Tibial artery (tissue), 4 donors: ENCODE measurements around the gene PRRC2C.

ENCODE experiments used
- DNase-seq, 2 donors: peaks; one replicate each; pipeline ENCODE4 v3.0.0-alpha.2; 2019
- H3K27ac ChIP-seq, 2 donors: fragments of 200-600 bp; sonication (generic) in 1 of 2; 1 replicate in 1 of 2; 2 replicates in 1 of 2; pipeline ENCODE4 v1.5.1; 2018 to 2019; ENCODE audit warnings: mild to moderate bottlenecking in 1 of 2
- H3K27me3 ChIP-seq, 2 donors: fragments of 200-600 bp; sonication (generic) in 1 of 2; one replicate each; pipeline versions ENCODE4 v1.5.1 to v1.6.0; 2016 to 2019
- H3K36me3 ChIP-seq, 3 donors: fragments of 200-600 bp; sonication (generic) in 2 of 3; one replicate each; pipeline ENCODE4 v1.5.1; 2016 to 2019; ENCODE audit warnings: mild to moderate bottlenecking in 2 of 3
- H3K4me1 ChIP-seq, 4 donors: fragments of 200-600 bp; sonication (generic) in 2 of 4; 1 replicate in 3 of 4; 2 replicates in 1 of 4; pipeline ENCODE4 v1.5.1; 2016 to 2019
- H3K4me3 ChIP-seq, 2 donors: fragments of 200-600 bp; sonication (generic) in 1 of 2; 1 replicate in 1 of 2; 2 replicates in 1 of 2; pipeline ENCODE4 v1.5.1; 2018 to 2019; ENCODE audit warnings: mild to moderate bottlenecking in 2 of 2
- H3K9me3 ChIP-seq, 3 donors: fragments of 200-600 bp; sonication (generic) in 1 of 3; one replicate each; pipeline ENCODE4 v1.5.1; 2016 to 2019
- intact Hi-C: fragments of 100-400 bp; cut with DNase I; formaldehyde crosslinking; loops from one replicate; pipeline ENCODE4 v1.15.0; 2023; ENCODE audit warnings: low total_unique reads
- TF ChIP-seq, protein P1 (sequence below), 2 experiments: fragments of 200-600 bp in 1 of 2; fragments of 450-650 bp in 1 of 2; IDR thresholded peaks; one replicate each; pipeline ENCODE4 v1.5.1; 2017 to 2019; ENCODE audit warnings: antibody characterized with exemption in 2 of 2, mild to moderate bottlenecking in 1 of 2, moderate library complexity in 1 of 2

Gene PRRC2C

DNA sequence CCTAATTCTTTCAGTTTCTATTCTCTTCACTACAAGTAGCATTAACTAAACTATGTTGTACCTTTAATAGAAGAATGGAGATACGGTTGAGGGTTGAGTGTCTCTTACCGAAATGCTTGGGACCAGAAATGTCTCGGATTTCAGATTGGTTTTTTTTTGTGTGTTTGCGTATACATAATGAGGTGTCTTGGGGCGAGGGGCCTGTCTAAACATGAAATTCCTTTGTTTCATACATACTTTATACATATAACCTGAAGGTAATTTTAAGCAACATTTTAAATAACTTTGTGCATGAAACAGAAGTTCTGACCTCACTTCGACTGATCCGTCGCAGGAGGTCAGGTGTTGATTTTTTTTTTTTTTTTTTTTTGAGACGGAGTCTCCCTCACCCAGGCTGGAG, 100.4 kb downstream of the PRRC2C start:
- Histone ChIP-seq H3K27ac (no peak overlapping the region), H3K36me3 (peaks cover 70 to 95% (median 77%) of the 10 kb centered on the region in 3 donors), H3K4me1 (peaks cover 0 to 14% (median 0%) of the 10 kb centered on the region in 4 donors), H3K9me3 (no peaks in the 10 kb centered on the region), H3K27me3 (no peaks in the 10 kb centered on the region), H3K4me3 (no peak overlapping the region)
- DNase-seq, result no peak
- intact Hi-C loops, result no loop called here
- TF ChIP-seq, protein P1, sequence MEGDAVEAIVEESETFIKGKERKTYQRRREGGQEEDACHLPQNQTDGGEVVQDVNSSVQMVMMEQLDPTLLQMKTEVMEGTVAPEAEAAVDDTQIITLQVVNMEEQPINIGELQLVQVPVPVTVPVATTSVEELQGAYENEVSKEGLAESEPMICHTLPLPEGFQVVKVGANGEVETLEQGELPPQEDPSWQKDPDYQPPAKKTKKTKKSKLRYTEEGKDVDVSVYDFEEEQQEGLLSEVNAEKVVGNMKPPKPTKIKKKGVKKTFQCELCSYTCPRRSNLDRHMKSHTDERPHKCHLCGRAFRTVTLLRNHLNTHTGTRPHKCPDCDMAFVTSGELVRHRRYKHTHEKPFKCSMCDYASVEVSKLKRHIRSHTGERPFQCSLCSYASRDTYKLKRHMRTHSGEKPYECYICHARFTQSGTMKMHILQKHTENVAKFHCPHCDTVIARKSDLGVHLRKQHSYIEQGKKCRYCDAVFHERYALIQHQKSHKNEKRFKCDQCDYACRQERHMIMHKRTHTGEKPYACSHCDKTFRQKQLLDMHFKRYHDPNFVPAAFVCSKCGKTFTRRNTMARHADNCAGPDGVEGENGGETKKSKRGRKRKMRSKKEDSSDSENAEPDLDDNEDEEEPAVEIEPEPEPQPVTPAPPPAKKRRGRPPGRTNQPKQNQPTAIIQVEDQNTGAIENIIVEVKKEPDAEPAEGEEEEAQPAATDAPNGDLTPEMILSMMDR (IDR thresholded peaks at IDR 0.05), result no peak

DNA sequence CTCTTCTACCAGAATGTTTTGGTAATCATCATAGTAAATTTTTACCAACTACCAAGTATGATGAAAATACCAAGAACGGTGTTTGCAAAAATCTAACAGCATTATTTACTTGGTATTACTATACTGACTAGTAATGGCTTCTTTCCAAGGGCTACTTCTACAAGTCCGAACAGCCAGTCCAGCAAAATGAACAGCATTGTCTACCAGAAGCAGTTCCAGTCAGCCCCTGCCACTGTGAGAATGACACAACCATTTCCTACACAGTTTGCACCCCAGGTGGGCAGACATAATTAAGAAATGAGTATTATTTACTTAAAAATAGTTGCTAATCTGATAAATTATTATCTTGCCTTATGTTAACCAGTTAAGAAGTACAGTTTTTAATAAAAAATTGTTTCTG, 102.9 kb downstream of the PRRC2C start:
- peaks cover 0 to 14% (median 0%) of the 10 kb centered on the region in 4 donors for H3K4me1 ChIP-seq
- H3K27ac ChIP-seq, result no peak overlapping the region
- TF ChIP-seq, protein P1 (IDR thresholded peaks at IDR 0.05), result no peak
- intact Hi-C loops, result no loop called here
- H3K9me3 ChIP-seq, result no peaks in the 10 kb centered on the region
- H3K27me3 ChIP-seq, result no peaks in the 10 kb centered on the region
- no peak for DNase-seq
- peaks cover 81 to 98% (median 91%) of the 10 kb centered on the region in 3 donors for H3K36me3 ChIP-seq
- H3K4me3 ChIP-seq, result no peak overlapping the region

DNA sequence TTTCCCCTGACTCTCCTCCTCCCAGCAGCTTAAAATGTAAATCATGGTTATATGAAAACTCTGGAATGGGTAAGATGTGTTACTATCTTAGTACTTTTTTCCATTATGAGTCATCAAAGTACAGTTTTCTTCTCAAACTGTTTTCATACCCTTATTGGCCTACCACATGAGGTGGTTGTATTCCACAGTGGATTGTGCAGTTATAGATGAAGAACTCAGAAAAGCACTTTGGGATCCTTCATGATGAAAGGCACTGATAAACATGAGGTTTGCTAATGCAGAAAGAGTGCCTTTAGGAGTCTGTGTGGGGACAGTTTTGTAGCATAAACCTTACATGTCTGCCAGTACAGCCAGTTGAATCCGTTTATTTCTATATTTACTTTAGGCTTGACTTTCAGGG, 104.7 kb downstream of the PRRC2C start:
- no peaks in the 10 kb centered on the region for H3K9me3 ChIP-seq
- intact Hi-C loops, result no loop called here
- peaks cover 72 to 98% (median 79%) of the 10 kb centered on the region in 3 donors for H3K36me3 ChIP-seq
- no peaks in the 10 kb centered on the region for H3K27me3 ChIP-seq
- H3K27ac ChIP-seq, result peak overlapping the region in 1 of 2 donors; percentile 17
- TF ChIP-seq, protein P1 (IDR thresholded peaks at IDR 0.05), result no peak
- H3K4me3 ChIP-seq, result no peak overlapping the region
- H3K4me1 ChIP-seq, result peaks cover 0 to 14% (median 0%) of the 10 kb centered on the region in 4 donors
- no peak for DNase-seq

DNA sequence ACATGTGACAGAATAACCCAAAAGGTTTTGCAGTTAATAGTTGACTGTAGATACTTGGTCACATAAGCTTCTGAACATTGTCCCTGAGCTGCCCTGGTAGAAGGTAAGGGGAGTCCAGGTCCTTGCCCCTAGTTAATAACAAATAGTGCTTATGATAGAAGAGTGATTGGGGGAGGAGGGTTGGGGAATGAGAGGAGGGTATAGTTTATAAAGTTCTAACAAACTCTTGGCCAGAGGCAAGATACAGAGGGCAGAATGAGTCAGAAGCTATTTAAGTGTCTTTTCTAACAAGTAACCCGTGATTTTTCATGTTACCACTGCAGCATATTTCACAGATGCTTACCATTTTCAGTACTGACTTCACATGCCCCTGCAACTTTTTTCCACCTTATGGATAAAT, 110.0 kb downstream of the PRRC2C start:
- Histone ChIP-seq H3K27ac (no peak overlapping the region), H3K27me3 (no peaks in the 10 kb centered on the region), H3K36me3 (peaks cover 29 to 51% (median 33%) of the 10 kb centered on the region in 3 donors), H3K9me3 (no peaks in the 10 kb centered on the region), H3K4me1 (peaks cover 0 to 4% (median 0%) of the 10 kb centered on the region in 4 donors), H3K4me3 (no peak overlapping the region)
- intact Hi-C loops, result no loop called here
- TF ChIP-seq, protein P1 (IDR thresholded peaks at IDR 0.05), result no peak
- DNase-seq, result no peak

DNA sequence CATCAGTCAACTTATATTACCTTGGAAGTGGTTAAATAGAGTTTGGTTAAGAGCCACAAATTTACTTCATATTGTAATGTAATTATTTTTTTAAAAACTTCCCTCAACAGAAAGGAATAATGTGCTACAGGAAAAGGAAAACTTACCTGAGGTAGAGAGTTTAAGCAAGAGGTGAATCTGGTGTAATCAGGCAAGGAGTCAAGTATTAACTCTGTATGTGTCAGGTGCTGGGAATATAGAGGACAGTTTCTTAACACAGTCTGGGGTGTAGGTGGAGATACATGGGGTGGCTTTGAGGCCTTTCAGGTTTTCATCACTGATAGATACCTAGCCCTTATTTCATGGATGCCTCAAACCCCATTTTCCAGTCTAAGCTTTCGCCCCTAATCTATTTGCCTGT, 110.8 kb downstream of the PRRC2C start:
- DNase-seq, result no peak
- no peak overlapping the region for H3K4me3 ChIP-seq
- intact Hi-C loops, result no loop called here
- H3K4me1 ChIP-seq, result no peaks in the 10 kb centered on the region
- H3K36me3 ChIP-seq, result peaks cover 24 to 43% (median 27%) of the 10 kb centered on the region in 3 donors
- H3K27ac ChIP-seq, result no peak overlapping the region
- H3K27me3 ChIP-seq, result no peaks in the 10 kb centered on the region
- H3K9me3 ChIP-seq, result no peaks in the 10 kb centered on the region
- TF ChIP-seq, protein P1 (IDR thresholded peaks at IDR 0.05), result no peak

DNA sequence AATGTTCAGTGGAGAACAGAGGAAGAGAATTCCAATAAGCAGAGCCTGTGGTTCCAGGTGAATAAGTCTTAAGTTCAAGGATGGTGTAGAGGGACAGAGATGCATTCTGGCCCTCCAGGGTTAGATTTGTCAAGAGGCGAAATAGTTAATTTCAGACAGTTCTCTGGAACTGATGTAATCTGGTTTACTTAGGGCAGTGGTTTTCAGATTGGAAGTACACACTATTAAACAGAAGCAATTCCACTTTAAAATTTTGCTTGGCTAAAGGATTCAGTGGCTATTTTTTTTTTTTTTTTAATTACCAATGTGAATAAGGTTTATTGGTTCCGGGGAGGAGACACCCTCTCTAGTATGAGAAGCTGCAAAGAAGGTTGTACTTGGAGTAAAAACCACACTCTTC, 111.4 kb downstream of the PRRC2C start:
- DNase-seq, result no peak
- H3K9me3 ChIP-seq, result no peaks in the 10 kb centered on the region
- H3K36me3 ChIP-seq, result peaks cover 20 to 37% (median 21%) of the 10 kb centered on the region in 3 donors
- H3K27ac ChIP-seq, result no peak overlapping the region
- intact Hi-C loops, result no loop called here
- no peaks in the 10 kb centered on the region for H3K4me1 ChIP-seq
- H3K4me3 ChIP-seq, result no peak overlapping the region
- TF ChIP-seq, protein P1 (IDR thresholded peaks at IDR 0.05), result no peak
- no peaks in the 10 kb centered on the region for H3K27me3 ChIP-seq
